ENCODE data around the gene FKBP14.

Gene FKBP14

DNA sequence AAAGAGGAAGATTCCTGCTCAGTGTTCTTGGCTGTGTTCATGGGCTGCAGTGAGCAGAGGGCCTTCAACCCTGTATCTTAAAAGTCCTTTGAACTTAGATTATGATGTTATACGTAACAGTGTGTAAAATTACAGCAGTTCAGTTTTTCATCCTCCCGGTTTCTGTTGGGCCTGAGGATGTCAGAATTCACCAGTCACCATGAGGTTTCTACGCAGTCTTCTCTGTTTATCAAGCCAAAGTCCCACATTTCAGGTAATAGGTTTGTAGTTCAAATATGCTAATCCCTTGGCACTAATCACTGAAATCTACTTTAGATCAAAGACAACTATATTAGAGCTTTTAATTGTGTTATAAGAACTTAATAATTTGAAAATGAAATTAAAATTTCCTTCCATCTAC is 26.6 kb upstream of the FKBP14 start:
- Histone ChIP-seq H3K4me3 (ENCODE audit: low read depth, low read length) (no peak overlapping the region), H3K27me3 (no peaks in the 10 kb centered on the region), H3K4me1 (no peaks in the 10 kb centered on the region), H3K36me3 (peaks cover 12% of the 10 kb centered on the region), H3K9me3 (no peaks in the 10 kb centered on the region)
- TF ChIP-seq, protein P1, sequence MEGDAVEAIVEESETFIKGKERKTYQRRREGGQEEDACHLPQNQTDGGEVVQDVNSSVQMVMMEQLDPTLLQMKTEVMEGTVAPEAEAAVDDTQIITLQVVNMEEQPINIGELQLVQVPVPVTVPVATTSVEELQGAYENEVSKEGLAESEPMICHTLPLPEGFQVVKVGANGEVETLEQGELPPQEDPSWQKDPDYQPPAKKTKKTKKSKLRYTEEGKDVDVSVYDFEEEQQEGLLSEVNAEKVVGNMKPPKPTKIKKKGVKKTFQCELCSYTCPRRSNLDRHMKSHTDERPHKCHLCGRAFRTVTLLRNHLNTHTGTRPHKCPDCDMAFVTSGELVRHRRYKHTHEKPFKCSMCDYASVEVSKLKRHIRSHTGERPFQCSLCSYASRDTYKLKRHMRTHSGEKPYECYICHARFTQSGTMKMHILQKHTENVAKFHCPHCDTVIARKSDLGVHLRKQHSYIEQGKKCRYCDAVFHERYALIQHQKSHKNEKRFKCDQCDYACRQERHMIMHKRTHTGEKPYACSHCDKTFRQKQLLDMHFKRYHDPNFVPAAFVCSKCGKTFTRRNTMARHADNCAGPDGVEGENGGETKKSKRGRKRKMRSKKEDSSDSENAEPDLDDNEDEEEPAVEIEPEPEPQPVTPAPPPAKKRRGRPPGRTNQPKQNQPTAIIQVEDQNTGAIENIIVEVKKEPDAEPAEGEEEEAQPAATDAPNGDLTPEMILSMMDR (IDR thresholded peaks at IDR 0.05; ENCODE audit: low read depth, low read length), result no peak
- no peak for DNase-seq

DNA sequence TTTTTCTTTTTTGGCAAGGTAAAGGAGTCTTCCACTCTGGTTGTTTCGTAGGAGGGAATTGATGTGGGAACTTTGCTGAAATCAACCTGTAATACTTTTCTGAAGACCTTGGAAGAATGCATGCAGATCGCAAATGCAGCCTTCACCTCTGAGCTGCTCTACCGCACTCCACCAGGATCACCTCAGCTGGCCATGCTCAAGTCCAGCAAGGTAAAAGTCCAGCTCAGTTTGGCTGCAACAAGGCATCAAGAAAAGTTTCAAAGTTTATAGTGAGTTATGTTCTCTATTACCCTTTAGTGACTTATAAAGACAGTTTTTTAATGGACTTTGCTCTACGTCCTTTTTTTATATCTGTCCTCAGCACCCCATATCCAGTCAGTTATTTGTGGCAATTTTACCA is 22.7 kb upstream of the FKBP14 start:
- H3K9me3 ChIP-seq, result no peaks in the 10 kb centered on the region
- no peaks in the 10 kb centered on the region for H3K27me3 ChIP-seq
- no peak for DNase-seq
- H3K4me3 ChIP-seq (ENCODE audit: low read depth, low read length), result no peak overlapping the region
- TF ChIP-seq, protein P1 (IDR thresholded peaks at IDR 0.05; ENCODE audit: low read depth, low read length), result no peak
- H3K4me1 ChIP-seq, result no peaks in the 10 kb centered on the region
- peaks cover 12% of the 10 kb centered on the region for H3K36me3 ChIP-seq

GRCh38 chr7:30048582-30048981 is 22.1 kb upstream of the FKBP14 start:
- Histone ChIP-seq H3K4me1 (no peaks in the 10 kb centered on the region), H3K36me3 (peaks cover 12% of the 10 kb centered on the region), H3K9me3 (no peaks in the 10 kb centered on the region), H3K4me3 (ENCODE audit: low read depth, low read length) (no peak overlapping the region), H3K27me3 (no peaks in the 10 kb centered on the region)
- TF ChIP-seq, protein P1 (IDR thresholded peaks at IDR 0.05; ENCODE audit: low read depth, low read length), result no peak
- DNase-seq, result no peak

GRCh38 chr7:30047124-30047523 is 20.6 kb upstream of the FKBP14 start:
- no peaks in the 10 kb centered on the region for H3K4me1 ChIP-seq
- no peak for DNase-seq
- no peaks in the 10 kb centered on the region for H3K9me3 ChIP-seq
- peaks cover 12% of the 10 kb centered on the region for H3K36me3 ChIP-seq
- H3K27me3 ChIP-seq, result no peaks in the 10 kb centered on the region
- TF ChIP-seq, protein P1 (IDR thresholded peaks at IDR 0.05; ENCODE audit: low read depth, low read length), result no peak
- H3K4me3 ChIP-seq (ENCODE audit: low read depth, low read length), result no peak overlapping the region

- TF ChIP-seq, protein P1 (IDR thresholded peaks at IDR 0.05; ENCODE audit: low read depth, low read length), result no peak
- Histone ChIP-seq H3K9me3 (no peaks in the 10 kb centered on the region), H3K27me3 (no peaks in the 10 kb centered on the region), H3K4me3 (ENCODE audit: low read depth, low read length) (no peak overlapping the region), H3K36me3 (peaks cover 7% of the 10 kb centered on the region; the same call in 1 of the 2 replicates), H3K4me1 (no peaks in the 10 kb centered on the region)
- no peak for DNase-seq
These were observed 19.7 kb upstream of the FKBP14 start for GRCh38 chr7:30046127-30046770.

DNA sequence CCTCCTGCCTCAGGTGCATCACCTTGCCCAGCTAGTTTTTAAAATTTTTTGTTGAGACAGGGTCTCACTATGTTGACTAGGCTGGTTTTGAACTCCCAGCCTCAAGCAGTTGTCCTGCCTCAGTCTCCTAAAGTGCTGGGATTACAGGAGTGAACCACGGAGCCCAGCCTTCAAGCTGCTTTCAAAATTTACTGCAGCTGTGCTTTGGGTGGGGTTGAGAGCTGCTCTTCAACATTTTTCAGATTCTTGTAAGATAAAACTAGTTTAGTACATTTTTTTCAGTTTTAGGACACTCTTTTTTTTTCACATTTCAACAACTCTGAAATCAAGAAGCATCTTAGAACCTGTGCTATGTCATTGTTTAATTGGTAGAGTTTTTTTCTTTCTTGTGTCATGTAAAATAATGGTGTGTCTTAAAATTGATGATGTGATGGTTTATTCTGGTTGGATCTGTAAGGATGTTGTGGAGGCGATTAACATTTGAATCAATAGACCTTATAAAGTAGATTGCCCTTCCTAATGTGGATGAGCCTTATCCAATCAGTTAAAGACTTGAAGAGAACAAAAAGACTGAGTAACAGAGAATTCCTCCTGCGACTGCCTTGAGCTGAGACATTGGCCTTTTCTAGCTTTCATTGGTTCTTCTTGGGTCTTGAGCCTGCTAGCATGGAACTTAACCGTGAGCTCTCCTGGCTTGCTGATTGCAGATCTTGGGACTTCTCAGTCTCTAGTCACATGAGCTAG is 15.2 kb upstream of the FKBP14 start:
- H3K4me1 ChIP-seq, result no peaks in the 10 kb centered on the region
- no peaks in the 10 kb centered on the region for H3K9me3 ChIP-seq
- peaks cover 4% of the 10 kb centered on the region; the same call in 1 of the 2 replicates for H3K36me3 ChIP-seq
- TF ChIP-seq, protein P1 (IDR thresholded peaks at IDR 0.05; ENCODE audit: low read depth, low read length), result no peak
- DNase-seq, result no peak
- H3K4me3 ChIP-seq (ENCODE audit: low read depth, low read length), result no peak overlapping the region
- no peaks in the 10 kb centered on the region for H3K27me3 ChIP-seq

Data from BE2C (cell line).